Measurements from ENCODE around the gene NKD1. TPM values are rescaled to one million over a fixed set of nuclear protein-coding genes. Genes with fewer than 3 reads are reported as not detected.

NKD1 gene
- total and polyA plus RNA-seq, 12 donors: 0.67 to 8.9 (median 3.5) TPM

DNA sequence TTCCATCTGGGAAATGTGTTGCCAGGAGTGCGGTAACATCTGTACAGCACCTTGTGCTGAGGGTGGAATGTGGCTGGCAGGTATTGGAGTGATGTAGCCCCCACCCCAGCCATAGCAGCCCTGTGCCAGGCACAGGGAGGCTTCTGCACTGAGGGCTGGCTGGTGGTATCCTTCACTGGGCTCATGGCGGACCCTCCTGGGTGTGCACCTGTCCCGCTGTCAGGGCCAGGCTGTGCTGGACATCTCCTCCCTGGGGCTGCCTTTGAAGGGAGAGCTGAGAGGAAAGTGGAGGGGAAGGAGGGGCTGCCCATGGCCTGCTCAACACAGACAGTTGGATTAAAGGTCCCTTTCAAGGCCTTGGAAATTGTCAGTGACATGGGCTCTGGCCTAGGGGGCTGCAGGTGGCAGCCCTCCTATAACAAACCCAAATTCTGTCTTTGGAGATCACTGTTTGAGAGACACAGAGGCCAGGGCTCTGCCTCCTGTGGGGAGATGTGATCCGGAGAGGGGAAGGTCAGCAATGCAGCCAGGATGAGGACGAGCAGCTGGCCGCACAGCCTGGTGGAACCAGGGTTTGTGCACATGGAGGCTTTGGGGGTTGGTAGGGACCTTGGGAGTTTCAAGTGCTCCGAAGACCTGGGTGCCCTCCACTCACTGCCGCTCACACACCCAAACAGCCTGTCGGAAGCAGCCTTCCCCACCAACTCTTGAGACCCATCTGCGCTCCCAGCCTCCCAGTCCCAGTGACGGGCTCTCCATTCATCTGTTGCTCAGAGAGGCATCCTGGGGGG lies 22.8 kb downstream of the NKD1 start:
- Histone ChIP-seq H3K36me3 (replicated peaks in 1 of 2) (no peaks in the 10 kb centered on the region), H3K9me3 (replicated peaks in 1 of 3) (no peaks in the 10 kb centered on the region), H3K27ac (no peak overlapping the region), H3K27me3 (no peaks in the 10 kb centered on the region), H3K4me1 (replicated peaks in 1 of 2) (peaks cover 0 to 9% of the 10 kb centered on the region in 2 donors), H3K4me3 (no peak overlapping the region)
- TF ChIP-seq POLR2A (IDR thresholded peaks at IDR 0.05): no peak
- TF ChIP-seq, protein P1, sequence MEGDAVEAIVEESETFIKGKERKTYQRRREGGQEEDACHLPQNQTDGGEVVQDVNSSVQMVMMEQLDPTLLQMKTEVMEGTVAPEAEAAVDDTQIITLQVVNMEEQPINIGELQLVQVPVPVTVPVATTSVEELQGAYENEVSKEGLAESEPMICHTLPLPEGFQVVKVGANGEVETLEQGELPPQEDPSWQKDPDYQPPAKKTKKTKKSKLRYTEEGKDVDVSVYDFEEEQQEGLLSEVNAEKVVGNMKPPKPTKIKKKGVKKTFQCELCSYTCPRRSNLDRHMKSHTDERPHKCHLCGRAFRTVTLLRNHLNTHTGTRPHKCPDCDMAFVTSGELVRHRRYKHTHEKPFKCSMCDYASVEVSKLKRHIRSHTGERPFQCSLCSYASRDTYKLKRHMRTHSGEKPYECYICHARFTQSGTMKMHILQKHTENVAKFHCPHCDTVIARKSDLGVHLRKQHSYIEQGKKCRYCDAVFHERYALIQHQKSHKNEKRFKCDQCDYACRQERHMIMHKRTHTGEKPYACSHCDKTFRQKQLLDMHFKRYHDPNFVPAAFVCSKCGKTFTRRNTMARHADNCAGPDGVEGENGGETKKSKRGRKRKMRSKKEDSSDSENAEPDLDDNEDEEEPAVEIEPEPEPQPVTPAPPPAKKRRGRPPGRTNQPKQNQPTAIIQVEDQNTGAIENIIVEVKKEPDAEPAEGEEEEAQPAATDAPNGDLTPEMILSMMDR (IDR thresholded peaks at IDR 0.05): no peak
- DNase-seq: no peak
- intact Hi-C loops (cut with DNase I): no loop called here
- WGBS, 4 donors: 83 to 96% (median 93%) methylated on average over 9 to 11 of the region's 11 CpGs

DNA sequence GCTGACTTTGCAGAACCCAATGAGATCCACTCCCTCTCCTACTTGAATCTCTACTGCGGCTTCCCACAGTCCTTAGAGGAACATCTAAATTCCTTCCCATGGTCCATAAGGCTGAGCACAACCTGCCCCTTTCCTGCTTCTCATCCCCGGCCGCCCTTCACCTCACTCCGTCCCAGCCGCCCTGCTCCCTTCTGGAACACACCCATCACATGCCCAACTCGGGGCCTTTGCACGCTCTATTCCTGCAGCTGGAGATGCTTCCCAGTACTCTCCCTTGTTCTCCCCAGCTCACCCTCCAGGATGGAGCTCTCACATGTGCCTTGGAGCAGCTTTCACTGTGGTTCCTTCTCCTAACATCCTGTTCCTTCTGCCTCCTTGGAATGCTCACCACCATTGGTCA lies 23.6 kb downstream of the NKD1 start:
- Histone ChIP-seq H3K4me3 (no peak overlapping the region), H3K36me3 (replicated peaks in 1 of 2) (no peaks in the 10 kb centered on the region), H3K27ac (no peak overlapping the region), H3K27me3 (no peaks in the 10 kb centered on the region), H3K9me3 (replicated peaks in 1 of 3) (no peaks in the 10 kb centered on the region), H3K4me1 (replicated peaks in 1 of 2) (peaks cover 0 to 9% of the 10 kb centered on the region in 2 donors)
- no peak for DNase-seq
- intact Hi-C loops (cut with DNase I): no loop called here
- WGBS, 4 donors: 96 to 99% (median 97%) methylated on average over 7 of the region's 7 CpGs
- TF ChIP-seq, protein P1 (IDR thresholded peaks at IDR 0.05): no peak
- no peak for TF ChIP-seq POLR2A (IDR thresholded peaks at IDR 0.05)

DNA sequence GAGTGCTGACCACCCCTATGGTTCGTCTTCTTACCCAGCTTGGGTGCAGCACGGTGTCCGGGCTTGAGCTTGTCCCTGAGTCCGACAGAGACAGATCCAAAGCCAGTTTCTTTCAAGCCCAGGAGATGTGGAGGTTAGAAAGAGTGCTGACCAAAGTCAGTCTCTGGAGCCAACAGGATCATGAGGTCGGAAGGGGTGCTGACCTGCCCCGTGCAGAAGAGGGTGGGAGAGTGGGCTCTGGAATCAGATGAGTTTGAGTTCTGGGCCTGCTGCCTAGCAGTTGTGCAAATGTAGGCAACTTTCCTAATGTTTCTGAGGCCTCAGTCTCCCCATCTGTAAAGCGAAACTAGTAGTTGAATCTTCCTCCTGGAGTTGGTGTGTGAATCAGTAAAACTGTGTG lies 24.5 kb downstream of the NKD1 start:
- Histone ChIP-seq H3K36me3 (replicated peaks in 1 of 2) (no peaks in the 10 kb centered on the region), H3K4me3 (no peak overlapping the region), H3K27ac (no peak overlapping the region), H3K9me3 (replicated peaks in 1 of 3) (no peaks in the 10 kb centered on the region), H3K27me3 (no peaks in the 10 kb centered on the region), H3K4me1 (replicated peaks in 1 of 2) (peaks cover 0 to 9% of the 10 kb centered on the region in 2 donors)
- intact Hi-C loops (cut with DNase I): no loop called here
- DNase-seq: no peak
- TF ChIP-seq, protein P1 (IDR thresholded peaks at IDR 0.05): no peak
- no peak for TF ChIP-seq POLR2A (IDR thresholded peaks at IDR 0.05)
- 61 to 94% (median 87%) methylated on average over 3 to 7 of the region's 7 CpGs for WGBS, 4 donors

DNA sequence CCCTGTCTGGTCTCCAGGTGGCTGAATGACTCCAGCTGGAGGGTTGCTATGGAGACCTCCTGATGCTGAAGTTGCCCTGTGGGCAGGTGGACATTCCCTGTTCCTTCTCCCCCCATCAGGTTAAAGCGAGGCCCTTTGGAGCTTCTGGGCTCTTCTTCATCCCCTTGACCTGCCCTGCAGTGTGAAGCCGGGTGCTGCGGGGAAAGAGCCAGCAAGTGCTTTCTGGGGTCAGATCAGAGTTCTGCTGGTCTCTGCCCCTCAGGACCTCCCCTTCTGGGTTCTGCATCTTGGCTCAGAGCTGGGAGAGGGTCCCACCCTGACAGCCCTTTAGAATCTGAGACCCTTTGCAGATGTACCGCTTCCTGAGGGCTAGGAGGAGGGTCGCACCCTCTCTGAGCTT lies 25.1 kb downstream of the NKD1 start:
- H3K4me1 ChIP-seq (replicated peaks in 1 of 2): peaks cover 0 to 9% of the 10 kb centered on the region in 2 donors
- H3K9me3 ChIP-seq (replicated peaks in 1 of 3): no peaks in the 10 kb centered on the region
- no peaks in the 10 kb centered on the region for H3K27me3 ChIP-seq
- no peak overlapping the region for H3K4me3 ChIP-seq
- intact Hi-C loops (cut with DNase I): no loop called here
- no peak overlapping the region for H3K27ac ChIP-seq
- H3K36me3 ChIP-seq (replicated peaks in 1 of 2): no peaks in the 10 kb centered on the region
- TF ChIP-seq POLR2A (IDR thresholded peaks at IDR 0.05): no peak
- TF ChIP-seq, protein P1 (IDR thresholded peaks at IDR 0.05): no peak
- 77 to 87% (median 84%) methylated on average over 2 to 5 of the region's 5 CpGs for WGBS, 4 donors
- no peak for DNase-seq

All from adrenal gland (tissue), 12 donors.